ENCODE measurements around the gene EEF1G.

Gene EEF1G

DNA sequence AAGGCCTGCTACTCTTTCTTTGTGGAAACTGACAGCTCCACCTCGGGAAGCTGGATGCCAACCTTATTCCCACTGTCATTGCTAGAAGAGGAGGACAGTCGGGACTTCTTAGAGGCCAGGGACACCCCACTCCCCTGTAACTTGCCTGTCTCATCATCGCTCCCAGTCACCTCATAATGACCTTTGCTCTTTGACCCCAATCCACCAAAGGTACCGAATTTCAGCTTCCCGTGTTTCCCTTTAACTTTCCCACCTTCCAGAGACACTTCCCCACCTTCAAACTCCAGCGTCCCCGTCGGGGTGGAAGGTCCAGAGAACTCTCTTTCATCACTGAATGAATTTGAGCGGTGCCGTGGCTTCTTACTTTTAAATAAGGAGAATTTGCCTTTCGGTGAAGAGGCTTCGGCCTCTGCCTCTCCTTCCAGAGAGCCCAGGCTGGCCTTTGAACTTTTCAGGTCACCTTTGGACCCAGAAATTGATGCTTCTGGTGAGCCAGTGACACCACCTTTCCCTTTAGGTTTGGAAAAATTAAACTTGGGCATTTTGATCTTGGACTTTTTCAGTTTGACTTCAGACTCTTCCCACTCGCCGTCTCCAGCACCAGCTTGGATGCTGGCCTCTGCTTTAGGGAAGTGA is 56.8 kb downstream of the EEF1G start:
- TF ChIP-seq, protein P1, sequence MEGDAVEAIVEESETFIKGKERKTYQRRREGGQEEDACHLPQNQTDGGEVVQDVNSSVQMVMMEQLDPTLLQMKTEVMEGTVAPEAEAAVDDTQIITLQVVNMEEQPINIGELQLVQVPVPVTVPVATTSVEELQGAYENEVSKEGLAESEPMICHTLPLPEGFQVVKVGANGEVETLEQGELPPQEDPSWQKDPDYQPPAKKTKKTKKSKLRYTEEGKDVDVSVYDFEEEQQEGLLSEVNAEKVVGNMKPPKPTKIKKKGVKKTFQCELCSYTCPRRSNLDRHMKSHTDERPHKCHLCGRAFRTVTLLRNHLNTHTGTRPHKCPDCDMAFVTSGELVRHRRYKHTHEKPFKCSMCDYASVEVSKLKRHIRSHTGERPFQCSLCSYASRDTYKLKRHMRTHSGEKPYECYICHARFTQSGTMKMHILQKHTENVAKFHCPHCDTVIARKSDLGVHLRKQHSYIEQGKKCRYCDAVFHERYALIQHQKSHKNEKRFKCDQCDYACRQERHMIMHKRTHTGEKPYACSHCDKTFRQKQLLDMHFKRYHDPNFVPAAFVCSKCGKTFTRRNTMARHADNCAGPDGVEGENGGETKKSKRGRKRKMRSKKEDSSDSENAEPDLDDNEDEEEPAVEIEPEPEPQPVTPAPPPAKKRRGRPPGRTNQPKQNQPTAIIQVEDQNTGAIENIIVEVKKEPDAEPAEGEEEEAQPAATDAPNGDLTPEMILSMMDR (conservative IDR thresholded peaks at IDR 0.05; ENCODE audit: low read depth, low read length), result no peak
- DNase-seq (ENCODE audit: low read depth), result no peak
- no peak overlapping the region for H3K4me3 ChIP-seq (ENCODE audit: low read depth, low read length)

DNA sequence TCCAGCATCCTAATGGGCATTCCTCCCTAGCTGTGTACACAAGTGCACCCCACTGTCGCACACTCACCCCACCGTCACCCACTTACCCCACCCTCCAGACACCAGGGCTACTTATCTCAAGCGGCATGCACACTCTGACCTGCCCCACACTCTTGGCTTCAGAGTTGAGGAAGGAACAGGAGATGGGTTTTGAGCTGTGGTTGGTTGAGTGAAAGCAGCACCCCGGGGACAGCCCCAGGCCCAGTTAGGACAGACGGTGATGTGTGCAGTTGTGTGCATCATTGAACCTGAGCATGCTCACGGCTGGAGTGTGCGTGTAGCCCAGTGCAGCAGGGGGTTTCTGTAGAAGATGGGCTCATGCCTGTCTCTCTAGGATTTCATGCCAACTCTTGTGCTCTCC is 59.5 kb downstream of the EEF1G start:
- H3K4me3 ChIP-seq (ENCODE audit: low read depth, low read length), result no peak overlapping the region
- TF ChIP-seq, protein P1 (conservative IDR thresholded peaks at IDR 0.05; ENCODE audit: low read depth, low read length), result no peak
- DNase-seq (ENCODE audit: low read depth), result no peak

DNA sequence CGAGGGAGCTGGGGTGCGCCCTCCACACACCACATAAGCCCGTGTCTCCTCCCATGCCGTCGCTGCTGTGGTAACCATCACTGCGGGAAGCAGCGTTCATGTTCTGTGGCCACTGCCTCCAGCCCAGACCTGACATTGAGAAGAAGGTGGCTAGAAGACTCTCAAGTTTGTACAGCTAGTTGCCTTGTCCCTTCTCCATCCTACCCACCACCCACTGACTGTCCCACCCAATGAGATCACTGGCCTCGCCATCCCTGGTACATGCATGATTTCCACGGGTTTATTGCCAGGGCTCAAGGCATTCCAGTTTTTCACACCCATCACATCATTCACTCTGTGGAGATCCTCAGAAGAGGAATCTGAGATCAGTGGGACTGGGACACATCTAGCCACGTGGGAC is 60.1 kb downstream of the EEF1G start:
- TF ChIP-seq, protein P1 (conservative IDR thresholded peaks at IDR 0.05; ENCODE audit: low read depth, low read length), result no peak
- H3K4me3 ChIP-seq (ENCODE audit: low read depth, low read length), result no peak overlapping the region
- DNase-seq (ENCODE audit: low read depth), result no peak

DNA sequence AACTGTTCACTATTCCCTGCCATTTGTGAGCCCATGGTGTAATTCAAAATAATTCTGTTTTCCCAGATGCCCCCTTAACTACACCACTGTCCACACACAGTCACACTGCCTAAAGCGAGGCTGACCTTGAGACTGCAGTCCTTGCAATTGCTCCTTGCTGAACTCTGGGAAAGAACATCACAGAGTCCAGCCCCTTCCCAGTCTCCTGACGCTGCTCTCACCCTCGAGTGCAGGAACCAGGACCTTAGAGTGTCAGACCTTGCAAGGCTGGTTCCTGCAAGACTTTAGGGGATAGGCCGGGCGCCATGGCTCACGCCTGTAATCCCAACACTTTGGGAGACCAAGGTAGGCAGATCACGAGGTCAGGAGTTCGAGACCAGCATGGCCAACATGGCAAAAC is 60.7 kb downstream of the EEF1G start:
- TF ChIP-seq, protein P1 (conservative IDR thresholded peaks at IDR 0.05; ENCODE audit: low read depth, low read length), result no peak
- no peak for DNase-seq (ENCODE audit: low read depth)
- H3K4me3 ChIP-seq (ENCODE audit: low read depth, low read length), result no peak overlapping the region

All from choroid plexus epithelial cell (primary cell).